GM12801 (cell line): ENCODE results near the gene NFU1.

ENCODE experiments used
- TF ChIP-seq, protein P1 (sequence below): IDR thresholded peaks from one replicate; pipeline ENCODE4 v1.5.1; 2011; ENCODE audit warnings: control low read depth; ENCODE audit not compliant: insufficient read length; ENCODE audit errors: extremely low read depth

NFU1 gene

DNA sequence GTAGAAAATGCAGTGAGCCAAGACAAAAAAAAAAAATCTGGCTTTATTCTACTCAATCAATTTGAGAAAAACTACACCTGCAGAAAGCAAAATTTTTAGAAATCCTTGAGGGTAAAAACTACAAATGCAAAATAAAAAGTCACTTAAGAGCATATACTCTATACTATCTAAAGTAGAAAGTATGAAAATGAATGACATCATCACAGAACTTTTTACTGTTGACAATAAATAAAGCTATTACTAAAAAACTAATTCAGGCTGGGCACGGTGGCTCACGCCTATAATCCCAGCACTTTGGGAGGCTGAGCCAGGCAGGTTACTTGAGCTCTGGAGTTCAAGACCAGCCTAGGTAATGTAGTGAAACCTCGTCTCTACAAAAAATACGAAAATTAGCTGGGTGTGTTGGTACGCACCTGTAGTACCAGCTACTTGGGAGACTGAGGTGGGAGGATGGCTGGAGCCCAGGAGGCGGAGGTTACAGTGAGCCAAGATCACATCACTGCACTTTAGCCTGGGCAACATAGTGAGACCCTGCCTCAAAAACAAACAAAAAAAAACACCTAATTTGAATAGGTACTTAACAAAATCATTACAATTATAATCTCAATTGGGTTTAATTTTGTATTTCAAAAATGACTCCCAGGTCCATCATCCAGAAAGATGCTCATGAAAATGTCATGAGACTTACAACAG, 7.6 kb downstream of the NFU1 start:
- TF ChIP-seq, protein P1, sequence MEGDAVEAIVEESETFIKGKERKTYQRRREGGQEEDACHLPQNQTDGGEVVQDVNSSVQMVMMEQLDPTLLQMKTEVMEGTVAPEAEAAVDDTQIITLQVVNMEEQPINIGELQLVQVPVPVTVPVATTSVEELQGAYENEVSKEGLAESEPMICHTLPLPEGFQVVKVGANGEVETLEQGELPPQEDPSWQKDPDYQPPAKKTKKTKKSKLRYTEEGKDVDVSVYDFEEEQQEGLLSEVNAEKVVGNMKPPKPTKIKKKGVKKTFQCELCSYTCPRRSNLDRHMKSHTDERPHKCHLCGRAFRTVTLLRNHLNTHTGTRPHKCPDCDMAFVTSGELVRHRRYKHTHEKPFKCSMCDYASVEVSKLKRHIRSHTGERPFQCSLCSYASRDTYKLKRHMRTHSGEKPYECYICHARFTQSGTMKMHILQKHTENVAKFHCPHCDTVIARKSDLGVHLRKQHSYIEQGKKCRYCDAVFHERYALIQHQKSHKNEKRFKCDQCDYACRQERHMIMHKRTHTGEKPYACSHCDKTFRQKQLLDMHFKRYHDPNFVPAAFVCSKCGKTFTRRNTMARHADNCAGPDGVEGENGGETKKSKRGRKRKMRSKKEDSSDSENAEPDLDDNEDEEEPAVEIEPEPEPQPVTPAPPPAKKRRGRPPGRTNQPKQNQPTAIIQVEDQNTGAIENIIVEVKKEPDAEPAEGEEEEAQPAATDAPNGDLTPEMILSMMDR, result no peak

DNA sequence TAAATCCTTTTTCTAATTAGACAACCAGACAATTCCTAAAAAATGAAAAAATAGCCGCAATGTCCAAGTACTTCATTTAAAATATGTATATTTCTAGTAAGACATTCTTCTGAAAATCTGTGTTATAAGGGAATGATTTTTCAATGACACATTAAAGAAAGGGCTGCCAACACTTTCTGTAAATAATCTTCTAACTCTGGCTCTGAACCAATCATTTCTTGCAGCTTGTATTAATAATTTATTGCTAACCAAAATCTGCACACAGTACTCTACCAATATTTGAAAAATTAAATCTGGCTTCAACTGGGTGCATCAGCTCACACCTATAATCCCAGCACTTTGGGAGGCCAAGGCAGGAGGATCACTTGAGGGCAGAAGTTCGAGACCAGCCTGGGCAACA, 8.3 kb downstream of the NFU1 start:
- TF ChIP-seq, protein P1, result no peak

DNA sequence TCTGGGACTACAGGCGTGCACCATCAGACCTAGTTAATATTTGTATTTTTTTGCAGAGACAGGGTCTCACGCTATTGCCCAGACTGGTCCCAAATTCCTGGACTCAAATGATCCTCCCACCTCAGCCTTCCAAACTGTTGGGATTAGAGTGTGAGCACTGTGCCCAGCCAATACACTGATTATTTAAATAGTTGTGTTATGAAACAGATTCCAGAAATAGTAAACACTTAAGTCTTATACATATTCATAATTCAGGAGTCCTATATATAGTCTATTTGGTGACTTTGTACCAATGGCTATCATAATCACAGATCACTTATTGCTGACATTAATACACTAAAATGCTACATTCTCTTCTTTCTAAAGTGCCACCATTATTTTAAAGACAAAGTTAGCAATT, 12.8 kb downstream of the NFU1 start:
- TF ChIP-seq, protein P1, result no peak

DNA sequence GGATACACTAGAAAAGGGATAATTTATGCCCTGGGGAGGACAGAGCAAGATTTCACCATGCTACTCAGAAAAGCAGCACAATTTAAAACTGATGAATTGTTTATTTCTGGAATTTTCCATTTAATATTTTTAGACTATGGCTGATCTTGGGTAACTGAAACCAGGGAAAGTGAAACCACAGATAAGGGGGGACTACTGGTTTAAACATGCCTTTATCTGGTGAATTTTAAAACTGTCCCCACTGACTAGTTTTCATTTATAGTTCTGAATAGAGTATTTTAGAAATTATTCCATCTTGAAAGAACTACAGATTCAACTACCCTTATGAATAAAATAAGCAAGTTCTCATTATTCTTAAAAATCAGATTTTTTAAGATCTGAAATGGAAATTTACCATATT, 15.0 kb downstream of the NFU1 start:
- TF ChIP-seq, protein P1, result no peak

DNA sequence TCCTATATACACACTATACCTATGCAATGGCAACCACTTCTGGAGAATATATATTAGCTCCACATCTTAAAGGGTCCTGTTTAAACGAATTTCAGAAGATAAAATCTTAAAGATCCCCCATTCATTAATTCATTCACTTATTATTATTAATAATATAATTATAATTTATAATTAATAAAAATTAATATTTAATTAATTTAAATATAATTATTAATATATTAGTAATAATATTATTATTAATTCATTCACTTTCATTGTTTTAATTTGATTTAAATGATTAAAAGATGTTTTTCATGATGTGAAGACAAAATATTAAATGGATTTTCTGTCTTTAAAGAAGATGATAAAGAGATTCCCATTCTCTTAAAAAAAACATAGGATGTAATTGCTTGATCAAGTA, 21.1 kb downstream of the NFU1 start:
- TF ChIP-seq, protein P1, result no peak

DNA sequence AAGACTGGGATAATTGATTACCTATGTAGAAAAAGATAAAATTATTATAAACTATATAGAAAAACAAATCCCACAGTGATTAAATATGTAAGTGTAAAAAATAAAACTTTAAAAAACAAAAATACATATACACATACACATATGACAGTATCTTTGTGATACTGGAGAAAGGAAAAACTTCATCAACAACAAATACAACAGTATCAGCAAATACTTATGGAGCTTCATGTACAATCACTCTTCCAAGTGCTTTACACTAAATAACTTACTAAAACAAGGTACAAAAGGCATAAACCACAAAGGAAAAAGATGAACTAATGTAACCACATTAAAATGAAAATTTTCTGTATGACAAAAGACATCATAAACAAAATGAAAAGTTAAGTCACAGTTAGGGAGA, 26.1 kb downstream of the NFU1 start:
- TF ChIP-seq, protein P1, result no peak

DNA sequence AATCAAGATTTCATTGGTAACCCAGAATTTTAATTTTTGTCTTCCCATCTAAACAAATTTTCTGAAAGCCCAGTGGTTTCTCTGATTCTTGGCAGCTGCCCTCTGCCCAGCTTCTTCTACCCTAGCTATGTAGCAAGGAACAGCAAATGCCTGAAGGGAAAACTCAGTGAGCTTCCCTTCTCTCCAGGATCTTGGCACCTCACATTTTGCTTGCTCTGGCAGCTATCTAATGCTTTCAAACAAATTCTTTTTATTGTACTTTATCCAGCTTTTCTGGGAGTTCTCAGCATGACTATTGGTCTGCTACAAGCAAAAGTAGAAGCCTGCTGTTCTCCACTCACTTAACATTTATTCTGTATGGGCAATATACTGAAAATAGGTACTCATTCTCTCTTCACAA, 31.9 kb downstream of the NFU1 start:
- TF ChIP-seq, protein P1, result no peak
